MCF 10A (cell line): ENCODE data around the gene HELLS. TPM values are rescaled to one million over a fixed set of nuclear protein-coding genes. Genes with fewer than 3 reads are reported as not detected.
A peak's percentile ranks its signal among the peaks of the same experiment; 100 is the strongest.

ENCODE experiments used
- BruUV-seq: library from RNA; stranded (reverse); fragments of 400-500 nt; replicated peaks from 2 replicates; lab custom pipeline; 2021; lab: Mats Ljungman, UMichigan
- CTCF ChIA-PET: fragments of 300-600 bp; sonication (Branson Sonifier 250); formaldehyde crosslinking; extraction: SDS; loops from one replicate; lab custom pipeline; 2021; ENCODE audit warnings: antibody characterized with exemption, inconsistent platforms; lab: Yijun Ruan, JAX
- POLR2A ChIA-PET: fragments of 300-600, 350-650 bp; sonication (Branson Sonifier 250); formaldehyde crosslinking; extraction: SDS; loops from one replicate; lab custom pipeline; 2020; ENCODE audit warnings: antibody characterized with exemption, inconsistent platforms; lab: Yijun Ruan, JAX
- DNase-seq: peaks from one replicate; pipeline ENCODE4 v3.0.0-alpha.2; 2018; ENCODE audit not compliant: unreplicated experiment
- H3K27ac Mint-ChIP-seq: one replicate; pipeline ENCODE4 v1.8.0; 2022; ENCODE audit warnings: mild to moderate bottlenecking, low read depth, mixed read lengths; ENCODE audit not compliant: unreplicated experiment
- H3K27me3 Mint-ChIP-seq: one replicate; pipeline ENCODE4 v1.8.0; 2022; ENCODE audit warnings: mixed read lengths; ENCODE audit not compliant: insufficient read depth, unreplicated experiment
- H3K36me3 Mint-ChIP-seq: one replicate; pipeline ENCODE4 v1.8.0; 2022; ENCODE audit warnings: mild to moderate bottlenecking, moderate library complexity, mixed read lengths; ENCODE audit not compliant: insufficient read depth, unreplicated experiment
- H3K4me1 Mint-ChIP-seq: one replicate; pipeline ENCODE4 v1.8.0; 2022; ENCODE audit warnings: mixed read lengths; ENCODE audit not compliant: insufficient read depth, unreplicated experiment
- H3K4me3 Mint-ChIP-seq: one replicate; pipeline ENCODE4 v1.8.0; 2022; ENCODE audit warnings: mild to moderate bottlenecking, moderate library complexity, mixed read lengths; ENCODE audit not compliant: unreplicated experiment
- H3K9me3 Mint-ChIP-seq: one replicate; pipeline ENCODE4 v1.8.0; 2022; ENCODE audit warnings: mixed read lengths; ENCODE audit not compliant: unreplicated experiment
- CTCF ChIP-seq: fragments of 200-600 bp; IDR thresholded peaks from one replicate; pipeline ENCODE4 v1.8.0; 2022; ENCODE audit warnings: antibody characterized with exemption, mild to moderate bottlenecking; ENCODE audit not compliant: unreplicated experiment
- intact Hi-C: fragments of 100-400 bp; cut with micrococcal nuclease; formaldehyde crosslinking; loops from 2 replicates; pipeline ENCODE4 v1.14.1; 2022
- total RNA-seq: library from RNA; stranded (reverse); gene quantifications from 2 replicates; pipeline ENCODE4 v1.2.3, GENCODE V29; 2022

Gene HELLS
- total RNA-seq, 1 experiment from 2014 or later, result 31.4 TPM

GRCh38 chr10:94607111-94607510, 61.5 kb downstream of the HELLS start:
- Mint-ChIP-seq H3K27me3 (no peaks in the 10 kb centered on the region), H3K36me3 (peaks cover 36% of the 10 kb centered on the region), H3K4me1 (no peaks in the 10 kb centered on the region), H3K27ac (peak overlapping the region; percentile 16), H3K4me3 (no peak overlapping the region), H3K9me3 (no peaks in the 10 kb centered on the region)
- TF ChIP-seq CTCF, result no peak
- POLR2A ChIA-PET, result no interaction called here
- DNase-seq, result no peak
- BruUV-seq, result no TSS peak
- CTCF ChIA-PET, result interaction anchor here (0.7 kb wide), 1 partner anchor 394 kb away, joined by 3 read pairs; no protein-coding TSS in a partner anchor
- intact Hi-C loops, result no loop called here

- BruUV-seq, result no TSS peak
- Mint-ChIP-seq H3K9me3 (no peaks in the 10 kb centered on the region), H3K4me1 (no peaks in the 10 kb centered on the region), H3K36me3 (peaks cover 28% of the 10 kb centered on the region), H3K27me3 (no peaks in the 10 kb centered on the region), H3K27ac (peak overlapping the region; percentile 49), H3K4me3 (no peak overlapping the region)
- no peak for DNase-seq
- no peak for TF ChIP-seq CTCF
- ChIA-PET CTCF (no interaction called here), POLR2A (interaction anchor here (0.5 kb wide), 1 partner anchor 12 kb away, joined by 3 read pairs; no protein-coding TSS in a partner anchor)
- intact Hi-C loops, result no loop called here
Observed at GRCh38 chr10:94608559-94608958, 63.0 kb downstream of the HELLS start.

GRCh38 chr10:94614558-94614957, 69.0 kb downstream of the HELLS start:
- Mint-ChIP-seq H3K4me3 (no peak overlapping the region), H3K9me3 (no peaks in the 10 kb centered on the region), H3K27ac (no peak overlapping the region), H3K27me3 (no peaks in the 10 kb centered on the region), H3K36me3 (no peaks in the 10 kb centered on the region), H3K4me1 (no peaks in the 10 kb centered on the region)
- ChIA-PET POLR2A (no interaction called here), CTCF (interaction anchor here (0.6 to 2.0 kb wide), 3 partner anchors 9 to 698 kb away, joined by 3 to 5 read pairs (median 3); no protein-coding TSS in a partner anchor)
- no peak for TF ChIP-seq CTCF
- no peak for DNase-seq
- intact Hi-C loops, result no loop called here
- BruUV-seq, result no TSS peak

- no peak for TF ChIP-seq CTCF
- no peak overlapping the region for H3K4me3 Mint-ChIP-seq
- DNase-seq, result no peak
- ChIA-PET POLR2A (no interaction called here), CTCF (interaction anchor here (0.5 to 0.7 kb wide), 2 partner anchors 592 to 626 kb away, joined by 3 to 6 read pairs; no protein-coding TSS in a partner anchor)
- no peaks in the 10 kb centered on the region for H3K9me3 Mint-ChIP-seq
- H3K36me3 Mint-ChIP-seq, result no peaks in the 10 kb centered on the region
- H3K27ac Mint-ChIP-seq, result no peak overlapping the region
- intact Hi-C loops, result no loop called here
- no peaks in the 10 kb centered on the region for H3K27me3 Mint-ChIP-seq
- no TSS peak for BruUV-seq
- H3K4me1 Mint-ChIP-seq, result no peaks in the 10 kb centered on the region
Observed at GRCh38 chr10:94617389-94617944, 71.9 kb downstream of the HELLS start.
